Retinal pigment epithelial cell (primary cell): ENCODE results near the gene SH3BGR.

Source experiments
- DNase-seq: peaks from one replicate; pipeline ENCODE4 v3.0.0-alpha.2; 2010; ENCODE audit warnings: low read depth
- H3K4me3 ChIP-seq: 2 replicates; pipeline ENCODE4 v1.5.1; 2011; ENCODE audit warnings: mild to moderate bottlenecking, low read length, control low read depth, moderate library complexity
- CTCF ChIP-seq: conservative IDR thresholded peaks from 2 replicates; pipeline ENCODE4 v1.5.1; 2011; ENCODE audit warnings: low read depth, low read length, control low read depth, inconsistent platforms

SH3BGR gene

GRCh38 chr21:39489380-39489924, 37.7 kb downstream of the SH3BGR start:
- no peak for TF ChIP-seq CTCF
- no peak overlapping the region for H3K4me3 ChIP-seq

DNA sequence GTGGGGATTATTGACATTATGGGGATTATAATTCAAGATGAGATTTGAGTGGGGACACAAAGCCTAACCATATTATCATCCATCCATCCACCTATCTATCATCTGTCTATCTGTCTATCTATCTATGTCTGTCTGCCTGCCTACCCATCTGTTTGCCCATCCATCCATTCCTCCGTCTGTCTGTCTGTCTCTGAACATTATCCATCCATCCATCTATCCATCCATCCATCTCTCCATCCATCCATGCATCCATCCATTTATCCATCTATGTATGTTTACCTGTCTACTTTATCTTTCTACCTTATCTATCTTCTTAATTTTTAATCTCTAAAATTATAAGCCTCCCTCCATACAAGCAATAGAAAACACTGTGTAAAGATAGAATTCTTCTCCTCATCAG, 47.4 kb downstream of the SH3BGR start:
- DNase-seq, result no peak
- no peak for TF ChIP-seq CTCF
- H3K4me3 ChIP-seq, result no peak overlapping the region

More at GRCh38 chr21:39489380-39489924, 37.7 kb downstream of the SH3BGR start:
- no peak for DNase-seq

GRCh38 chr21:39502631-39503030, 50.9 kb downstream of the SH3BGR start:
- no peak for TF ChIP-seq CTCF
- H3K4me3 ChIP-seq, result no peak overlapping the region
- DNase-seq, result no peak

DNA sequence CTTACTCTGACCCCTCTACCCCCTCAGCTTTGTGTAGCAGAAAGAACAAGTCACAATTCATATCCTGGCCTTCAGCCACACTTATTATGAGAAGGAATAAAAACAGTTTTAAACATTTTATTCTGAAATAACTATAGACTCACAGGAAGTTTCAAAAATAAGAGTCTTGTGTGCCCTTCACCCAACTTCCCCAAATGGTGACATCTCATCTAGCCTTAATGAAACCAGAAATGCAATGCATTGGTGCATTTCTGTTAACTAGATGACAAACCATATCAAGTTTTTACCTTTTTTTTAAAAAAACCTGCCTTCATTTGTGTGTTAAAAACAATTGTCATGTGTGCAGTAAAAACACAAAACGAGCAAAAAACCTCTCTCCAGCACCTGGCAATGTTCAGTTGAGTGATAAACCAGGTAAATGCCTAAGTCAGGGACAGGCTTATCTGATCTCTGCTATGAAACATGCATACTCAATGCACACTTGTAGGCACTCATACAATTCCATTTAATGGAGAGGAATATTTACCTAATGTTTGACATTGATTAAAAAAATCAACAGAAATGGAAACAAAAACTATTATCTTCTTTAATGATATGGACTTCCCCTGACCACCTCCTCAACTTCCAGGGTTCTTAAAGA, 51.5 kb downstream of the SH3BGR start:
- DNase-seq, result no peak
- no peak for TF ChIP-seq CTCF
- no peak overlapping the region for H3K4me3 ChIP-seq

DNA sequence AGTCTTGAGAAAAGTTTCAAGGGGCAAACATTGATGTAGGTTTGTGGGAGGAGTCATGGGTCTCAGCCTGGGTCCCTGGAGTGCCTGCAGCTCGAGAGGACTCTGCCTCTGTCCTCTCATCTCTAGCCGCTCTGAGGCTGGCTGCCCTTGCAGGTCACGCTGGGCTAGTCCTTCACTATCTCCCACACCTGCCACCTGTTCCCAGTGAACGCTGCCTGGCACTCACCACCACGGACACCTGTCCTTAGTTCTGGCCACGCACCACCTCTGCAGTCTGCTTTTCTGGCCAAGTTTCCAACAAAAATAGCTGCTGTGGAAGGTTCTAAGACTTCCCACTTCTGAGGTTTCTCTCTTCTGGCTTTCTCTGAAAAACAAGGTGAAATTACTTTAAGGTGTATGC, 52.5 kb downstream of the SH3BGR start:
- no peak for DNase-seq
- H3K4me3 ChIP-seq, result no peak overlapping the region
- TF ChIP-seq CTCF, result no peak

GRCh38 chr21:39510240-39510639, 58.5 kb downstream of the SH3BGR start:
- H3K4me3 ChIP-seq, result no peak overlapping the region
- TF ChIP-seq CTCF, result no peak
- DNase-seq, result no peak

DNA sequence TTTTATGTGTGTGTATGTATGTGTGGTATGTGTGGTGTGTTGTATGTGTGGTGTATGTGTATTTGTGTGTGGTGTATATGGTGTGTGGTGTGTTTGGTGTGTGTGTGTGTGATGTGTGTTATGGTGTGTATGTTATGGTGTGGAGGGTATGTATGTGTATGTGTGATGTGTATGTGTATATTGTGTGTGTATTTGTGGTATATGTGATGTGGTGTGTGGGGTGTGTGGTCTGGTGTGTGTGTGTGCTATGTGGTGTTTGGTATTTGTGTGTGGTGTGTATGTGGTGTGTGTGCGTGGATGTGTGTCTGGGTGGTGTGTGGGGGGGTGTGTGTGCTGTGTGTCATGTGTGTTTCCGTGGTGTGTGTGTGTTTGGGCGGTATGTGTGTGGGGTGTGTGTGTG, 59.3 kb downstream of the SH3BGR start:
- DNase-seq, result no peak

More for the DNA sequence above, 59.3 kb downstream of the SH3BGR start:
- no peak overlapping the region for H3K4me3 ChIP-seq
- no peak for TF ChIP-seq CTCF
